Neuronal stem cell (in vitro differentiated cells): ENCODE measurements around the gene ZNF302.

Experiments used
- DNase-seq: peaks from one replicate; pipeline ENCODE4 v3.0.0-alpha.2; 2013; ENCODE audit warnings: low spot score
- H2AFZ ChIP-seq: one replicate; pipeline ENCODE4 v1.6.1; 2013; ENCODE audit warnings: mild to moderate bottlenecking, low read length, inconsistent platforms
- H2AK5ac ChIP-seq: 2 replicates; pipeline ENCODE4 v1.6.1; 2013; ENCODE audit warnings: low read depth, mild to moderate bottlenecking, inconsistent platforms, low read length, moderate library complexity, mixed read lengths
- H2BK120ac ChIP-seq: 2 replicates; pipeline ENCODE4 v1.6.1; 2013; ENCODE audit warnings: low read depth, mild to moderate bottlenecking, inconsistent platforms, low read length, moderate library complexity, mixed read lengths
- H2BK12ac ChIP-seq: one replicate; pipeline ENCODE4 v1.6.1; 2013; ENCODE audit warnings: low read length, inconsistent platforms
- H2BK15ac ChIP-seq: 2 replicates; pipeline ENCODE4 v1.6.1; 2013; ENCODE audit warnings: mild to moderate bottlenecking, low read length, inconsistent platforms, mixed read lengths
- H2BK5ac ChIP-seq: one replicate; pipeline ENCODE4 v1.6.1; 2013; ENCODE audit warnings: inconsistent platforms, mild to moderate bottlenecking, low read length, moderate library complexity
- H3K14ac ChIP-seq: one replicate; pipeline ENCODE4 v1.6.1; 2013; ENCODE audit warnings: low read length, inconsistent platforms
- H3K18ac ChIP-seq: 2 replicates; pipeline ENCODE4 v1.6.1; 2013; ENCODE audit warnings: low read length, inconsistent platforms
- H3K23ac ChIP-seq: 2 replicates; pipeline ENCODE4 v1.6.1; 2013; ENCODE audit warnings: low read depth, mild to moderate bottlenecking, mixed read lengths, low read length, inconsistent platforms; ENCODE audit not compliant: poor library complexity
- H3K27ac ChIP-seq: replicated peaks from 3 replicates; pipeline ENCODE4 v1.5.1; 2013; ENCODE audit warnings: low read length, inconsistent platforms
- H3K27me3 ChIP-seq, 3 experiments: 2 replicates each; pipeline ENCODE4 v1.6.1; 2013; ENCODE audit warnings: low read length in 3 of 3, mild to moderate bottlenecking in 2 of 3, inconsistent platforms in 1 of 3, low read depth in 1 of 3, mixed read lengths in 1 of 3, moderate library complexity in 1 of 3; ENCODE audit not compliant: control insufficient read depth in 3 of 3, insufficient read depth in 3 of 3
- H3K36me3 ChIP-seq, 2 donors: replicated peaks in 1 of 2; 2 replicates each; pipeline ENCODE4 v1.6.1; 2013; ENCODE audit warnings: low read length in 2 of 2; ENCODE audit not compliant: control insufficient read depth in 2 of 2, insufficient read depth in 2 of 2
- H3K4ac ChIP-seq: 2 replicates; pipeline ENCODE4 v1.6.1; 2013; ENCODE audit warnings: inconsistent platforms, mild to moderate bottlenecking, low read length, moderate library complexity
- H3K4me1 ChIP-seq, 2 donors: 1 replicate in 1 of 2; 2 replicates in 1 of 2; pipeline ENCODE4 v1.6.1; 2013; ENCODE audit warnings: low read length in 2 of 2, low read depth in 1 of 2; ENCODE audit not compliant: control insufficient read depth in 2 of 2, insufficient read depth in 1 of 2
- H3K4me2 ChIP-seq: one replicate; pipeline ENCODE4 v1.6.1; 2013; ENCODE audit warnings: mild to moderate bottlenecking, low read length, inconsistent platforms; ENCODE audit not compliant: insufficient read depth, poor library complexity, severe bottlenecking
- H3K4me3 ChIP-seq, 2 donors: 2 replicates each; pipeline ENCODE4 v1.5.1; 2013; ENCODE audit warnings: low read length in 2 of 2, mild to moderate bottlenecking in 2 of 2, inconsistent platforms in 1 of 2, moderate library complexity in 1 of 2
- H3K79me1 ChIP-seq: one replicate; pipeline ENCODE4 v1.6.1; 2013; ENCODE audit warnings: low read depth, mild to moderate bottlenecking, inconsistent platforms, low read length, moderate library complexity
- H3K9ac ChIP-seq: one replicate; pipeline ENCODE4 v1.6.1; 2013; ENCODE audit warnings: mild to moderate bottlenecking, low read depth, low read length, inconsistent platforms; ENCODE audit not compliant: poor library complexity
- H3K9me3 ChIP-seq, 2 donors: replicated peaks in 1 of 2; 2 replicates each; pipeline versions ENCODE3 to v1.6.1; 2013; ENCODE audit warnings: low read length in 2 of 2, mild to moderate bottlenecking in 2 of 2, inconsistent platforms in 1 of 2, low read depth in 1 of 2, mixed read lengths in 1 of 2, moderate library complexity in 1 of 2; ENCODE audit not compliant: control insufficient read depth in 2 of 2, insufficient read depth in 1 of 2
- H4K8ac ChIP-seq: one replicate; pipeline ENCODE4 v1.6.1; 2013; ENCODE audit warnings: low read depth, mild to moderate bottlenecking, inconsistent platforms, low read length, moderate library complexity
- H4K91ac ChIP-seq: one replicate; pipeline ENCODE4 v1.6.1; 2013; ENCODE audit warnings: low read length, low read depth, mild to moderate bottlenecking, inconsistent platforms; ENCODE audit not compliant: poor library complexity
- WGBS, 2 donors: extraction: QIAGEN DNeasy Blood & Tissue Kit; methylation state at CpG; one replicate each; pipeline ENCODE4 v1.1.7; 2013; ENCODE audit warnings: missing lambda C conversion rate in 2 of 2, mixed read lengths in 1 of 2; ENCODE audit not compliant: insufficient read length in 2 of 2, insufficient replicate concordance in 1 of 2; ENCODE audit errors: extremely low coverage in 2 of 2; 5-methylcytosine and 5-hydroxymethylcytosine counted together

The ZNF302 gene

DNA sequence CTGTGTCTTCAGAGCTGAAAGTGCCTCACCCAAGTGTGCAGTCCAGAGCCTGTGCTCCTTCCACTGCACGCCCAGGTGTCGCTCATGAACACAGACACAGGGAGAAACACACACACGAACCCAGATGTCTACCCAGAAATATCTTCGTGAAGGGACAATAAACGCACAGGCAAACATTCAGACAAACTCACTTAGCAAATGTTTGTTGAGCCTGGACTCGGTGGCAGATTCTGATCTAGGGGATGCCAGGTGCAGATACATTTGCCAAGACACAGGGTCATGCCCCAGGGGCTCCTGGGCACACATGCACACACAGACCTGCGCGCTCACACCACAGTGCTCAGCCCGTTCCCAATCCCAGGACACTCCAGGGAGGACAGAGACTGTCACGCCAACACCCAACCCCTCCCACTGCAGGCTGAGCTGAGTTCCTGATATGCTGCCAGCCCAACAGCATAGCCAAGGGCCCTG lies 32.5 kb upstream of the ZNF302 start:
- Histone ChIP-seq H3K4me3 (peak overlapping the region in 1 of 2 donors; percentile 36), H3K4me1 (no peaks in the 10 kb centered on the region), H3K27me3 (no peaks in the 10 kb centered on the region), H3K9me3 (peaks cover 0 to 15% of the 10 kb centered on the region in 2 donors), H3K4ac (no peak overlapping the region), H2BK15ac (no peak overlapping the region), H3K27ac (no peak overlapping the region), H2BK5ac (no peak overlapping the region), H2AK5ac (no peak overlapping the region), H3K79me1 (no peaks in the 10 kb centered on the region), H3K14ac (no peak overlapping the region), H3K23ac (no peak overlapping the region), H3K36me3 (no peaks in the 10 kb centered on the region), H2BK12ac (no peak overlapping the region), H2AFZ (no peak overlapping the region), H3K18ac (no peak overlapping the region), H4K91ac (no peak overlapping the region), H3K4me2 (no peak overlapping the region), H3K9ac (no peak overlapping the region), H4K8ac (no peak overlapping the region), H2BK120ac (no peak overlapping the region)
- no CpG with 5 or more reads among the region's 10 CpGs for WGBS, 2 donors
- no peak for DNase-seq

DNA sequence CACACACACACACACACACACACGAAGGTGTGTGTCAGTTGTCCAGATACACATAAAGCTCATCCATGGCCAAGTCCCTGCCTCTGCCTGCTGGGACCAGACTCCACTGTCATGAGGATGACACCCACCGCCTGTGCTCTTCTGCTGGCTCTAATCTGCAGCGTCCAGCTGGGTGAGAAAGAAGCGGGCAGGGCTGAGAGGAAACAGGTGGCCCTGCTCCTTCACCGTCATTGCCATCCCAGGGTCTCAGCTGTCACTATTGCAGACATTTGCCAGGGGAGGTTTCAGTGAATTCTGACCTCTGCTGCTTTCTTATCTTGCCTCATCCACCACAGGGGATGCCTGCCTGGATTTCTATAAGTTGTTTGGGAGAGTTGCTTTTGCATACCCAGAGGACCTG lies 31.9 kb upstream of the ZNF302 start:
- no peak overlapping the region for H2AFZ ChIP-seq
- H3K4ac ChIP-seq: no peak overlapping the region
- H3K9me3 ChIP-seq: peaks cover 0 to 15% of the 10 kb centered on the region in 2 donors
- no peak overlapping the region for H4K8ac ChIP-seq
- no peak overlapping the region for H2AK5ac ChIP-seq
- H3K27me3 ChIP-seq: no peaks in the 10 kb centered on the region
- H3K4me1 ChIP-seq: no peaks in the 10 kb centered on the region
- no peak overlapping the region for H3K14ac ChIP-seq
- no peak overlapping the region for H3K23ac ChIP-seq
- no peak overlapping the region for H3K27ac ChIP-seq
- no peaks in the 10 kb centered on the region for H3K36me3 ChIP-seq
- no peak overlapping the region for H2BK12ac ChIP-seq
- H2BK15ac ChIP-seq: no peak overlapping the region
- no peak for DNase-seq
- no peaks in the 10 kb centered on the region for H3K79me1 ChIP-seq
- WGBS, 2 donors: no CpG with 5 or more reads among the region's 5 CpGs
- H3K9ac ChIP-seq: no peak overlapping the region
- no peak overlapping the region for H2BK120ac ChIP-seq
- H3K18ac ChIP-seq: no peak overlapping the region
- no peak overlapping the region for H2BK5ac ChIP-seq
- no peak overlapping the region for H3K4me3 ChIP-seq
- no peak overlapping the region for H4K91ac ChIP-seq
- H3K4me2 ChIP-seq: no peak overlapping the region

DNA sequence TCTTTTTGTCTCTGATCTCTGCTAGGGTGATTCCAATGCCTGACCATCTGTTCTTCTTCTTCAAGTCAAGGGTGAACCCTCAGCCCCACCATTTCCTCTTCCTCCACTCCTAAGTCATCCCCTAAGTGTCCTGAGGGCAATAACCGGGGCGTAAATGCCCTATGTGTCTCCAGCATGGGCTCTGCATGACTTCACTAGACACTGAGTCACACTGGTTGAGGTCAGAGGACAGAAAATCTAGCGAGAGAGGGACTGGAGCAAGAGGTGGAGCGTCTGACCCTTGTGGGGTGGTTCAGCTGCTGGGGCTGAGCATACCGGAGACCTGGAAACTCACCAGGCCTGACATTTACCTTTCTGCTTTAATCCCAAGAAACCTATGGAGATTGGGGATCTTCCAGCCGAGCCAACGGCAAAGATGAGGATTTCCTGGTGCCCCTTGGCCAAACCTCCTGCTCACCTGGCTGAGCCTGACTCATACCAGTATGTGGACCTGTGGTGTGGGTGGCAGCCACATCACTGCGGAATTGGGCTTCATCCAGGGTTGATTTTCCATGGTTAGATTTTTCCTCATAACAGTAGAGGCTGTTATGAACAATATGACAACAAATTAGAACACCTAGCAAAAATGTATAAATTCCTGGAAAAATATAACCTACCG lies 27.5 kb upstream of the ZNF302 start:
- H4K91ac ChIP-seq: no peak overlapping the region
- H4K8ac ChIP-seq: no peak overlapping the region
- H2BK12ac ChIP-seq: no peak overlapping the region
- no peak overlapping the region for H2BK120ac ChIP-seq
- no CpG with 5 or more reads among the region's 9 CpGs for WGBS, 2 donors
- H3K4ac ChIP-seq: no peak overlapping the region
- no peak overlapping the region for H2BK15ac ChIP-seq
- no peaks in the 10 kb centered on the region for H3K36me3 ChIP-seq
- H2AFZ ChIP-seq: no peak overlapping the region
- H3K9me3 ChIP-seq: peaks cover 6 to 18% of the 10 kb centered on the region in 2 donors
- H3K27ac ChIP-seq: no peak overlapping the region
- H3K4me2 ChIP-seq: no peak overlapping the region
- H3K4me3 ChIP-seq: peak overlapping the region in 1 of 2 donors; percentile 45
- no peak overlapping the region for H3K14ac ChIP-seq
- H3K9ac ChIP-seq: no peak overlapping the region
- no peak for DNase-seq
- no peak overlapping the region for H3K18ac ChIP-seq
- H2AK5ac ChIP-seq: no peak overlapping the region
- H3K23ac ChIP-seq: no peak overlapping the region
- H3K4me1 ChIP-seq: no peaks in the 10 kb centered on the region
- no peak overlapping the region for H2BK5ac ChIP-seq
- H3K79me1 ChIP-seq: no peaks in the 10 kb centered on the region
- no peaks in the 10 kb centered on the region for H3K27me3 ChIP-seq

DNA sequence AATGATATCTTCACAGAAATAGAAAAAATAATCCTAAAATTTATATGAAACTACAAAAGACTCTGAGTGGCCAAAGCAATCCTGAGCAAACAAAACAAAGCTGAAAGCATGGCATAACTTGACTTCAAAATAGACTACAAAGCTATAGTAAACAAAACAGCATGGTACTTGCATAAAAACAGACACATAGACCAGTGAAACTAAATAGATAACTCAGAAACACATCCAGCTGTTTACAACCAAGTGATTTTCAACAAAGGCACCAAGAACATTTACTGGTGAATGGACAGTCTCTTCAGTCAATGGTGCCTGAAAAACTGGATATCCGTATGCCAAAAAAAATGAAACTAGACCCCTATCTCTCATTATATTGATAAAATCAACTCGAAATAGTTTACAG lies 25.7 kb upstream of the ZNF302 start:
- WGBS, 2 donors: no CpG with 5 or more reads among the region's 2 CpGs

More for the DNA sequence above, 25.7 kb upstream of the ZNF302 start:
- Histone ChIP-seq H3K4ac (no peak overlapping the region), H3K9ac (no peak overlapping the region), H3K36me3 (no peaks in the 10 kb centered on the region), H2AK5ac (no peak overlapping the region), H3K23ac (no peak overlapping the region), H2BK12ac (no peak overlapping the region), H2BK5ac (no peak overlapping the region), H3K27me3 (no peaks in the 10 kb centered on the region), H3K4me3 (no peak overlapping the region), H4K8ac (no peak overlapping the region), H3K18ac (no peak overlapping the region), H3K14ac (no peak overlapping the region), H2BK120ac (no peak overlapping the region), H3K4me2 (no peak overlapping the region), H3K79me1 (no peaks in the 10 kb centered on the region), H2AFZ (no peak overlapping the region), H3K27ac (no peak overlapping the region), H3K4me1 (no peaks in the 10 kb centered on the region), H2BK15ac (no peak overlapping the region), H4K91ac (no peak overlapping the region), H3K9me3 (peaks cover 6 to 18% of the 10 kb centered on the region in 2 donors)
- DNase-seq: no peak
